Endometrial microvascular endothelial cells (primary cell): ENCODE results near the gene IMP3. TPM values are rescaled to one million over a fixed set of nuclear protein-coding genes. Genes with fewer than 3 reads are reported as not detected.
"Not testable (repeated sequence)": the region's sequence is repeated elsewhere in the genome, so short reads cannot be mapped to it uniquely, and the experiment has no call there.

Experiments used
- in situ Hi-C: cut with HindIII; loops from 2 replicates; pipeline ENCODE4 v1.10.0; 2017; ENCODE audit warnings: low sequenced_read_pairs, low pct_unique_long_range_greater_than_20kb; ENCODE audit errors: inconsistent ontology term
- total RNA-seq: library from RNA; depleted of rRNA; stranded (reverse); fragments of >200 nt; gene quantifications from one replicate; pipeline ENCODE4 v1.2.3, GENCODE V29; 2015; ENCODE audit errors: inconsistent ontology term

The IMP3 gene
- total RNA-seq, 1 donor from 2014 or later: 79.8 TPM

- in situ Hi-C loops: no loop called here
These were observed 4.0 kb downstream of the IMP3 start for GRCh38 chr15:75636026-75636425.

GRCh38 chr15:75633922-75634321, 6.1 kb downstream of the IMP3 start:
- in situ Hi-C loops: not testable (repeated sequence)

GRCh38 chr15:75631935-75632334, 8.1 kb downstream of the IMP3 start:
- in situ Hi-C loops: no loop called here

GRCh38 chr15:75625542-75626347, 14.3 kb downstream of the IMP3 start, which contains the start of gene SNUPN:
SNUPN (minus strand) TSS chr15:75625725; CDS start chr15:75621051, 4,674 bp downstream.
- in situ Hi-C loops: no loop called here

- in situ Hi-C loops: no loop called here
These were observed 17.5 kb downstream of the IMP3 start for GRCh38 chr15:75622505-75622904.

GRCh38 chr15:75620841-75621391, 19.1 kb downstream of the IMP3 start:
- in situ Hi-C loops: no loop called here

- in situ Hi-C loops: no loop called here
These were observed 19.8 kb downstream of the IMP3 start for GRCh38 chr15:75620058-75620820.

GRCh38 chr15:75616766-75617165, 23.3 kb downstream of the IMP3 start:
- in situ Hi-C loops: no loop called here

- in situ Hi-C loops: no loop called here
These were observed 33.0 kb downstream of the IMP3 start for GRCh38 chr15:75606711-75607699.

GRCh38 chr15:75606026-75606425, 34.0 kb downstream of the IMP3 start:
- in situ Hi-C loops: no loop called here

GRCh38 chr15:75599401-75599800, 40.6 kb downstream of the IMP3 start:
- in situ Hi-C loops: no loop called here

- in situ Hi-C loops: no loop called here
These were observed 41.7 kb downstream of the IMP3 start for GRCh38 chr15:75598361-75598760.

GRCh38 chr15:75597667-75598341, 42.2 kb downstream of the IMP3 start:
- in situ Hi-C loops: no loop called here

GRCh38 chr15:75596703-75597345, 43.2 kb downstream of the IMP3 start:
- in situ Hi-C loops: no loop called here

- in situ Hi-C loops: no loop called here
These were observed 45.7 kb downstream of the IMP3 start for GRCh38 chr15:75594276-75594675.

- in situ Hi-C loops: no loop called here
These were observed 48.2 kb downstream of the IMP3 start for GRCh38 chr15:75591655-75592364.

GRCh38 chr15:75590239-75590638, 49.8 kb downstream of the IMP3 start:
- in situ Hi-C loops: no loop called here
